Stimulated activated CD4-positive, alpha-beta T cell treated with anti-CD3 and anti-CD28 coated beads, TNF-alpha, amount 100 ng/mL, for 48 hours (primary cell): ENCODE measurements around the gene BACH2.
"Not testable (repeated sequence)": the region's sequence is repeated elsewhere in the genome, so short reads cannot be mapped to it uniquely, and the experiment has no call there.

ENCODE experiments used
- DNase-seq, 3 donors: peaks; one replicate each; pipeline ENCODE4 v3.0.0-alpha.2; 2020; ENCODE audit warnings: low read depth in 3 of 3

The BACH2 gene

DNA sequence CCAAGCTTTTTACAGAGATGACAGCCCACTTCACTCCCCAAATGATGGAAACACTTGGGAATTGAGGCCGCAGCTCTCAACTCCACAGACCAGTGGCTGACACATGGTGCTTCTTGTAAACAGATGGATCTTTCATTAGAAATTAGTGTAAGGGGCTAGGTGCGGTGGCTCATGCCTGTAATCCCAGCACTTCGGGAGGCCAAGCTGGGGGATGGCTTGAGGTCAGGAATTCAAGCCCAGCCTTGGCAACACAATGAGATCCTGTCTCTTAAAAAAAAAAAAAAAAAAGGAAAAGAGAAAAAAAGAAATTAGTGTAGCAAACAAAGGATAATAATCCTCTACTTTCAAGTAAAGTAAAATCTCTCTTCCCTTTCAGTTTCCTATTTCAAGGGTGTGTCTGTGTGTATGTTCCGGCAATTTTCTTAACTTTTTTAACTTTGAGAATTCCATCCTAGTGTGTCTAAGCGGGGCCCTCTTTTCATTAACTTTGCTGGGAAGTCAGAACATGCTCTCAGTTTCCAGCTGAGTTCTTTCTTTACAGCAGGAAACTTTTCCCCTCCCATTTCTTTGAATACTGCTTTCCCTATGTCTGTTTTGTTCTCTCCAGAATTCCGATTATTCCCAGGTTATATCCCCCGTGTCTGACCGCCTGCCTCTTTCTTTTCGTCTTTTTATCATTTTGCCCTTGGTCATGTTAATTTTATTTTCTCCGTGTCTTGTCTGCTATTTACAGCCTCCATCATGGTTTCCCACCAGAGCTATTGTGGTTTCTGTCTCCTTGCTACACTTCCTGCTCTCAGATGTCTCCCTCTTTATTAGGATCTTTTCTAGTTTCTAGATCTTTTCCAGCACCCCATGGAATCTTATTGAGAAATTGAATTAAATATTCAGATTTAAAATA is 386.4 kb downstream of the BACH2 start:
- DNase-seq: not testable (repeated sequence)

DNA sequence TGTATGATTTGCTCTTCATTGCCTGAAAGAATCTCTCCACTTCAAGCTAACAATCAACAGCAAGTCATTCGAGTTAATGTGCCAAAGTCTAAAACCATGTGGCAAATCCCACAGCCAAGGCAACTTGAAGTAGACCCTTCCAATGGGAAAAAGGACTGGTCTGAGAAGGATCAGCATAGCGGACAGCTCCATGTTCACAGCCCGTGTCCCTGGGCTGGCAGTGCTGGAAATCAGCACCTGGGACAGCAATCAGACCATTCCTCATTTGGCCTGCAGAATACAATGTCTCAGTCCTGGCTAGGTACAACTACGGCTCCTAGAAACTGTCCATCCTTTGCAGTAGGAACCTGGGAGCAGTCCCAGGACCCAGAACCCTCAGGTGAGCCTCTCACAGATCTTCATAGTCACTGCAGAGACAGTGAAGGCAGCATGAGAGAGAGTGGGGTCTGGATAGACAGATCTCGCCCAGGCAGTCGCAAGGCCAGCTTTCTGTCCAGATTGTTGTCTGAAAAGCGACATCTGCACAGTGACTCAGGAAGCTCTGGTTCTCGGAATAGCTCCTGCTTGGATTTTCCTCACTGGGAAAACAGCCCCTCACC is 401.3 kb downstream of the BACH2 start:
- no peak for DNase-seq

DNA sequence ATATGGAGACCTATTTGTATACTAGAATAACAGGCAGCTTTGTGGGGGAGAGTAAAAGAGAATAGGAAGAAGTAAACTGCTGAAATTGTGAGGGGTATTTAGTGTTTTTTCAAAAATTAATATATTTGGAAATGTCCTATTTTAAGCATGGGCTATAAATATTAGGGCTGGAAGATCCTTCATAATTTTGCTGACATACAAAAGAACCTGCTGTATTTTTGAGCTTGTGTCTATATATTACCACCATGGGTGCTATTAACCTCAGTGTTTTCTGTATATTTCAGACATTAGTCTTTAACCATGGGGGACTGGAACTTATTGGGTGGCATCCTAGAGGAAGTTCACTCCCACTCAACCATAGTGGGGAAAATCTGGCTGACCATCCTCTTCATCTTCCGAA is 402.5 kb downstream of the BACH2 start, which contains the start of gene GJA10:
TSS of gene GJA10 (plus strand) at position 301 of the 400 bp plus-strand sequence. CDS start at position 301, 0 bp downstream.
- DNase-seq: no peak

DNA sequence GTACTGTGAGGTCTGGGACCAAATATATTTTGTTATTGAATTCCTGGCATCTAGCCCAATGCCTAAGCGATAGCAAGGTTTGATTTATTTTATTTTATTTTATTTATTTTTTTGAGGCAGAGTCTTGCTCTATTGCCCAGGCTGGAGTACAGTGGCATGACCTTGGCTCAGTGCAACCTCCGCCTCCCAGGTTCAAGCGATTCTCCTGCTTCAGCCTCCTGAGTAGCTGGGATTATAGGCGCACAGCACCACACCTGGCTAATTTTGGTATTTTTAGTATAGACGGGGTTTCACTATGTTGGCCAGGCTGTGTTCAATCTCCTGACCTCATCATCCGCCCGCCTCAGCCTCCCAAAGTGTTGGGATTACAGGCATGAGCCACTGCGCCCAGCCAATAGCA is 404.1 kb downstream of the BACH2 start:
- DNase-seq: not testable (repeated sequence)

GRCh38 chr6:89890845-89891528 is 405.7 kb downstream of the BACH2 start:
- DNase-seq: not testable (repeated sequence)

DNA sequence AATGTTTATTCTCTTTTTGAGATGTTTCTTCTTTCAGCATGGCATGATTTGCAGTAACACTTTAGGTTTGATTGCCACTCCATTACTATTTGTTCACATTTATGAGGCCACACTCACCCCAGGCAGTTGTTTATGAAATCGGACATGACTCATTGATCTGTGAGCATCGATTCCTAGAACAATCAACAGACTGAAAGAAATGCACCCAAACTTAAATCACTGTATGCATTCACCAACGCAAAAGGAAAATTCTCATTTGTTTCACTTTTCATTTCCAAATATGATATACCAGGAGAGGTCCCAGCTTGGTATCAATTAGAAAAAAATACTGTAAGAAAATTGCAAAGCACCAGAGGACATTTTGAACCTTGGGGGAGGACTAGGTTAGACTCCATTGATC is 407.8 kb downstream of the BACH2 start:
- DNase-seq: no peak

GRCh38 chr6:89888138-89888514 is 408.5 kb downstream of the BACH2 start:
- DNase-seq: no peak

DNA sequence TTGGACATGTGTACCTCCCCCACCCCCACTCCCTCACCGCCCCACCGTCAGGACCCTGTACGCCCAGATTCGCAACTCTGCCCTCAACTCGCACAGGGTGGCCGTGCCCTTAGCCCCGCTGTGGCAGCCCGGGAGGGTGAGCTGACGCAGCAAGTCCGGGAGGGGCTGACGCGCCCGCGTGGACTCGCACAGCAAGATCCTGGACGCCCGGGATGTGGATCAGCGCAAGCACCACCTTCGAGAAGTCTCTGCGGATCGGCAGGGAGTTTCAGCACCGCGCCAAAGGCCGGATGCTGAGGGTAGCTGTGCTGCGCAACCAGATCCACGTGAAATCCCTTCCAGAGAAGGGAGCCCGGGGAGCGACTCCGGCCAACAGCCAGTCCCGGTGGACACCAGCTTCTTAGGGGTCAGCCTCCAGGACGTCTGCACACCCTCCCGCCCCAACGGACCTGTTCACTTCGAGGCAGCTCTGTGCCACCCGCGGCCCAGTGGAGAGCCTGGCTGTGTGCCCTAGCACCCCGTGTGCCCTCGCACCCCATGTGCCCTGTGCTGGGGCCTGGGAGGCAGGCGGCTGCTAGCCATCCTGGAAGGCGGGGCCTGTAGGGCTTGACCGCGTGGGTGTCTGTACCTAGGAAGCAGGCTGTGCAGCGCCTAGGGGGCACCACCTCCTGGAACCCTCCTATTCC is 409.0 kb downstream of the BACH2 start:
- DNase-seq: no peak

DNA sequence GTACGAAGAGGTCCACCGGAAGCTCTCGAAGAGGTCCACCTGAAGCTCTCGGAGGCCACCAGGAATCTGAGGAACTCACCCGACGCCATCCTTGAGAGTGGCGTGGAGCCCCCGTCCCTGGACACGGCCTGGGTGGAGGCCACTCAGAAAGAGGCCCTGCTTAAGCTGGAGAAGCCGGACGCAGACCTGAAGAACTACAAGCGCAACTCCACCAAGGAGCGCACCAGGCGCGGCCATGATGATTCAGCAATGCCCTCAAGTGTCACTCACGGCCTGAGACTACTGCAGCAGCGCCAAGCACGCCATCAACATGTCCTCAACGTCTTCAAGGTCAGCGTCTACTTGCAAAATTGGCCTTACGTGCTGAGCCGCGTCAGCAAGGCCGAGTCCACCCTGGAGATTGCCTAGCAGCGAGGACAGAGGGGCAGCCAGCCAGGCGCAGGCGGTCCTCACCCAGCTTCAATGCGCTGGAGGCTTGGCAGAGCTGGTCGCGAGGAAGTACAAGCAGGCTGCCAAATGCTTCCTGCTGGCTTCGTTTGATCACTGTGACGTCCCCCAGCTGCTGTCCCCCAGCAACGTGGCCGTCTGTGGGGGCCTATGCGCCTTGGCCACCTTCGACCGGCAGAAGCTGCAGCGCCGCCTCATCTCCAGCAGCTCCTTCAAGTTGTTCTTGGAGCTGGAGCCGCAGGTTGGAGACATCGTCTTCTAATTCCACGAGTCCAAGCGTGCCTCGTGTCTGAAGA is 410.1 kb downstream of the BACH2 start:
- DNase-seq: no peak
